Coronary artery (tissue), 2 donors: ENCODE measurements around the gene URM1.

Experiments used
- DNase-seq: peaks from one replicate; pipeline ENCODE4 v3.0.0-alpha.2; 2017; ENCODE audit warnings: low spot score
- H3K27ac ChIP-seq, 2 donors: fragments of 200-600 bp; sonication (generic); one replicate each; pipeline ENCODE4 v1.5.1; 2016 to 2019
- H3K4me3 ChIP-seq: fragments of 200-600 bp; sonication (generic); 2 replicates; pipeline ENCODE4 v1.5.1; 2016; ENCODE audit warnings: mild to moderate bottlenecking, moderate library complexity
- TF ChIP-seq, protein P1 (sequence below): fragments of 200-600 bp; sonication (generic); IDR thresholded peaks from one replicate; pipeline ENCODE4 v1.5.1; 2019; ENCODE audit warnings: antibody characterized with exemption

Gene URM1

DNA sequence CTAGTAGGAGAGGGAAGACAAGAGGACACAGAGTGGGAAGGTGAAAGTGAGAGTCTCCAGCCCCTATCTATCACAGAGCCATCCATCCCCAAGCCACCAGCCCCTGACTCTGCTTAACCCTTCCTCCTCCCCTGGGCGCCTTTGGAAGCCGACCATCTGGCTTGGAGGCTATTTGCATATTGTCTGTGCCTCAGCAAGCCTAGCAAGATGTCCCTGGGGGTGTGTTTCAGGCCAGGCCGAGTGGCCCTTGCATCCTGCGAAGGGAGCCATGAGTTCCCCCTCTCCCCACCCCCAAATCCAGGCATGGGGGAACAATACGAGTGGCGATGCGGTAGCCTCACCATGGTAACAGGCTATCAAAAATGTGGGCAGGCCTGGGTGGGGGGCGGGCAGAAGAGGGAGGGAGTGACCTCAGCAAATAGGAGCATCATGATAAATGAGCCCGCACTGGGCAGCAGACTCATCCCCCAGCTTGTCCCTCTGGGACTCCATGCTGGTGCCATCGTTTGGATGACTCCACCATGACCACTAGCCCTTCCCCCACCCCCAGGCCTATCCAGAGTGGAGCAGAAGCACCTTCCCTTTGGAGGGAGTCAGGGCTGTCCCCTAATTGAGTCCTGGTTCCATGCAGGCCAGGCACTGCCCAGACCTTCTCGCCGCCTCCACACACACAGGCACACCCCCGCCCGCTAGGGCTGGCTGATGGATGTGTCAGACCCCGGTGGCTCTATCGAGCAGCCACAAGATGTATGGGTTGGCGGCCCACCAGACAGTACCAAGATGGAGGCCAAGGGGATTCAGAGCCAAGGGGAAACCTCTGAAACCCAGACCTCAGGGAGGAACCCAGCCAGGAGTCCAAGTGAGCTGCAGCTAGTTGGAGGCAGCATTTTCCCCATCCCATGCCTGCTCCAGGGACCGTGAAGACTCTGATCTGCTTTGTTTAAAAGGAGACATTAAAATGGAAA lies 14.6 kb downstream of the URM1 start:
- TF ChIP-seq, protein P1, sequence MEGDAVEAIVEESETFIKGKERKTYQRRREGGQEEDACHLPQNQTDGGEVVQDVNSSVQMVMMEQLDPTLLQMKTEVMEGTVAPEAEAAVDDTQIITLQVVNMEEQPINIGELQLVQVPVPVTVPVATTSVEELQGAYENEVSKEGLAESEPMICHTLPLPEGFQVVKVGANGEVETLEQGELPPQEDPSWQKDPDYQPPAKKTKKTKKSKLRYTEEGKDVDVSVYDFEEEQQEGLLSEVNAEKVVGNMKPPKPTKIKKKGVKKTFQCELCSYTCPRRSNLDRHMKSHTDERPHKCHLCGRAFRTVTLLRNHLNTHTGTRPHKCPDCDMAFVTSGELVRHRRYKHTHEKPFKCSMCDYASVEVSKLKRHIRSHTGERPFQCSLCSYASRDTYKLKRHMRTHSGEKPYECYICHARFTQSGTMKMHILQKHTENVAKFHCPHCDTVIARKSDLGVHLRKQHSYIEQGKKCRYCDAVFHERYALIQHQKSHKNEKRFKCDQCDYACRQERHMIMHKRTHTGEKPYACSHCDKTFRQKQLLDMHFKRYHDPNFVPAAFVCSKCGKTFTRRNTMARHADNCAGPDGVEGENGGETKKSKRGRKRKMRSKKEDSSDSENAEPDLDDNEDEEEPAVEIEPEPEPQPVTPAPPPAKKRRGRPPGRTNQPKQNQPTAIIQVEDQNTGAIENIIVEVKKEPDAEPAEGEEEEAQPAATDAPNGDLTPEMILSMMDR: no peak
- H3K27ac ChIP-seq: no peak overlapping the region

DNA sequence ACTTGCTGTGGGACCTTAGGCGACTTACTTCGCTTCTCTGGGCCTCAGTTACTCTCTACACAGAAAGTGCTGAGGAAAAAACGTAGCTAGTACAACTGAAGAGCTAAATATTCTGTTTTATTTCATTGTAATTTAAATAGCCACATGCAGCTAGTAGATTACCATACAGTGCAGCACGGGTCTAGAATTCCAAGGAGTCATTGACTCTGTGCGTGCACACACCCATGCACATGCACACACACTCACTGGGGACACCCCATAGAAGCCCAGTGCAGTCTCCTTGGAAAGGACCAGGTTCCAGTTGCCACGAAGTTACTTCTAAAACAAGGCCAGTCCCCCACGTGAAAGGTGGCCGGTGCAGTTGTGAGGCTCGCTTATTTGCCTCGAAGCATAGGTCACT lies 17.0 kb downstream of the URM1 start:
- TF ChIP-seq, protein P1: no peak
- no peak overlapping the region for H3K27ac ChIP-seq
- H3K4me3 ChIP-seq: no peak overlapping the region
- no peak for DNase-seq

More for the DNA sequence above, 14.6 kb downstream of the URM1 start:
- H3K4me3 ChIP-seq: no peak overlapping the region
- DNase-seq: no peak

DNA sequence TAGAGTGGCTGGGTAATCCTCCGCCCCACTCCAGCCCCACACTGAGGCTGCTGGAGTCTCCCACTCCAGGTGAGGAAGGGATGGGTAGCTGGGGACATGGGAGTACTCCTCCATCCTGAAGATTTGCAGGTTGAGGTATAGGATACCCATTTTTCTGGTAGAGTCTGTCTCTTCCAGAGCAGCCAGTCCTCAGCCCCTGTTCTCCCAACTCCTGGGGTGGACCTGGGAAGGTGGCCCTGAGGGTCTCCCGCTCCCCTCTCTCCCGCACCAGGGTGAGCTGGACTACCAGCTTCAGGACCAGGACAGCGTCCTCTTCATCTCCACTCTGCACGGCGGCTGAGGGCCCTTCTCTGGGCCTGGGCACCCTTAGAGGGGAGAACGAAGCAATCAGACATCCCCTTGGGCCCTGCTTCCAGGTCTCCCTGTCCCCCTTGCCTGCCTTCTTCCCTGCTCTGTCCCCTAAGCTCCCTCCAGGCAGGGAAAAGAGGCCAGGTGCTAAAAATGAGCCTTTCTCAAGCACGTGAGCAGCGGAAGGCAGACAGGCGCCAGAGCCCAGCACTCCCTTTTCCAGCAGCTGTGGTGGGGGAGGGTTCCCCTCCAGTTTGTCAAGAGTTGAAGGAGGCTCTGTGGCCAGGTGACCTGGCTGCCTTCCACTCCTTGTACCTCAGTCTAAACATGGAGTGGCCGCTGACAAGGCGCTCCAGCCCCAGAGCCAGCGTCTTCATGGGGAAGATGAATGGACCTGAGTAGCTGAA lies 18.4 kb downstream of the URM1 start:
- DNase-seq: no peak
- no peak overlapping the region for H3K27ac ChIP-seq

DNA sequence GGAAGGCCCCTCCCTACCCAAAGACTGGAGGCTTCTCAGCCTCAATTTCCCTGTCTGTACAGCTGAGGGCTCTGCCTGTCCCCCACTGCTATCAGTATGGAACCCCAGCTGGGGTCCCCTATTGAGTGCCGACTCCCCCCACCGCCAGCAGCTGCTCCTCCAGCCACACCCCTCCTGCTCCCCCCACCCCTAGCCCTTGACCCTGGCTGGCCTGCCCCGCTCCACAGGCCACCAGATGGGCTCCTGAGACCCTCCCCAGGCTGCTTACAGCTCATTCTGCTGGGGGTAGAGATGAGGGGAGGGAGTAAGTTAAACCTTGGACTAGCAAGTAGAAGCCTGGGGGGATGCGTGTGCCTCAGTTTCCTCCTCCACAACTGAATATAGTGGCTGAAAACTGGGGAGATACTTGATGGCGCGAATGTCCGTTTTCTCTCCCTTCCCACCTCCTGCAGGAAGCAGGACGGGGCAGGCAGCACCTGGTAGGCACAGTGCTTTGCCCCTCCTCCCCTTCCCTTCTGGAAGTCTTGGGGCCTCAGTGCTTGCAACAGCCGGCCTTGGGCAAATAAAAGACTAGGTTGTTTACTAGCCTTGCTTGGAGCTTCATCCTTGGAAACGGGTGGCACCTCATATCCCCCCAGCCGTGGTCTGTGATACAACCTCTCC lies 19.1 kb downstream of the URM1 start:
- Histone ChIP-seq H3K27ac (no peak overlapping the region), H3K4me3 (no peak overlapping the region)
- DNase-seq: no peak
- TF ChIP-seq, protein P1: no peak

More for the DNA sequence above, 18.4 kb downstream of the URM1 start:
- H3K4me3 ChIP-seq: no peak overlapping the region
- TF ChIP-seq, protein P1: no peak

DNA sequence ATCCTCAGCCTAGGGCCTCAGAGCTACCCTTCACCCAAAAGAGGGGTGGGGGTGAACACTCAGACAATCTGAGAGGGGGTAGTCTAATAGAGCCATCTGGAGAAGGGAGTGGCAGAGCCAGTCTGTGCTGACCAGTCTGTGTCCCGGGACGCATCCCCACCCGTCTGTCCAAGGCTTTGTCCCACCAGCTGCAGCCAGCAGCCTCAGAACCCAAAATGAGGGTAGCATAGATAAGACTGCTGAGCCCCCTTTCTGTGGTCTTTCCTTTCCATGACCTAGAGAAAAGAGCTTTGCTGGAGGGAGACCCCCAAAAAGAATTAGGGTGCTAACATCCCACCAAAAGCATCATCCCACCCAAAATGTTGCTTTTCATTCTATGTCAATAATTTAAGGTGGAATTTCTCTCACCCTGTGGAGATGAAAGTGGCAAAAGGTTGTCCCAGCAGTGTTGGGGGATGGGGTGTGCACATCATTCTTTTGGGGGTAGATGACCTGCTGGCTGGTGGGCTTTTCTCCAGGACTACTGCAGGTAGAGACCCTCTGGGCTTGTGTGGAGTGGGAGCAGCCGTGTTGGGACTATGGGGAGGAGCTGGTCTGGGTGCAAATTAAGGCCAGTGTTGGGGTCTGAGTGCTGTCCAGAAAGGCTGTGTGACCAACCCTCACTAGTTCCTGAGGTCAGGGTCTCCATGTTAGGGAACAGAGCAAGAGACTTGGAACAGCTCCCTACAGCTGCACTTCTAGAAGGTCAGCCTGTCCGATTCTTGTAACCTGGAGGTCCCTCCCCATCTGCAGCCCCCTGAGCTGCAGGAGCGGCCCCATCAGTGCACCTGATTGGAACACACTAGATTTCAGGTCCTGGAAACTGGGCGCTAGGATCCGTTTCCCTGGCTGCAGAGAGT lies 19.9 kb downstream of the URM1 start:
- TF ChIP-seq, protein P1: no peak
- H3K27ac ChIP-seq: no peak overlapping the region
- no peak overlapping the region for H3K4me3 ChIP-seq
- DNase-seq: no peak

DNA sequence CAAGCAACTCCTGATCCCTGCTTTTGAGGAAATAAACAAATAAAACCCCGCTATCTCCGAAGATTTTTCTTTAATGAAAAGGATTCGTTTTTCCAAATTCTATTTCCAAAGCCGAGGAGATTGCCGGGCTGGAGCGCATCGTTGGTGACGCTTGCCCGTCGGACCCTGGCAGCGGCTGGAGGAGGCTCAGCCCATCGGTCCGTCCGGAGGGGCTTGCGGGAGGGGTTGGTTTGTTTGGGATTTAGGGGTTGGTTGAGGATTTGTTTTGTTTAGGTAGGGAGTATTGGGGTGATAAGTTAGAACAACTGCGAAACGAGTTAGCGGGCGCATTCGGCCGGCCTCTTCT lies 20.8 kb downstream of the URM1 start:
- H3K4me3 ChIP-seq: no peak overlapping the region
- no peak for DNase-seq

More for the DNA sequence above, 20.8 kb downstream of the URM1 start:
- TF ChIP-seq, protein P1: no peak
- H3K27ac ChIP-seq: no peak overlapping the region
